ENCODE results near the gene SUPT6H. TPM values are rescaled to one million over a fixed set of nuclear protein-coding genes. Genes with fewer than 3 reads are reported as not detected.

SUPT6H gene
- polyA plus RNA-seq, 2 of the 4 experiments (the other 2 are of a cell fraction): 51.4 to 63.8 TPM

DNA sequence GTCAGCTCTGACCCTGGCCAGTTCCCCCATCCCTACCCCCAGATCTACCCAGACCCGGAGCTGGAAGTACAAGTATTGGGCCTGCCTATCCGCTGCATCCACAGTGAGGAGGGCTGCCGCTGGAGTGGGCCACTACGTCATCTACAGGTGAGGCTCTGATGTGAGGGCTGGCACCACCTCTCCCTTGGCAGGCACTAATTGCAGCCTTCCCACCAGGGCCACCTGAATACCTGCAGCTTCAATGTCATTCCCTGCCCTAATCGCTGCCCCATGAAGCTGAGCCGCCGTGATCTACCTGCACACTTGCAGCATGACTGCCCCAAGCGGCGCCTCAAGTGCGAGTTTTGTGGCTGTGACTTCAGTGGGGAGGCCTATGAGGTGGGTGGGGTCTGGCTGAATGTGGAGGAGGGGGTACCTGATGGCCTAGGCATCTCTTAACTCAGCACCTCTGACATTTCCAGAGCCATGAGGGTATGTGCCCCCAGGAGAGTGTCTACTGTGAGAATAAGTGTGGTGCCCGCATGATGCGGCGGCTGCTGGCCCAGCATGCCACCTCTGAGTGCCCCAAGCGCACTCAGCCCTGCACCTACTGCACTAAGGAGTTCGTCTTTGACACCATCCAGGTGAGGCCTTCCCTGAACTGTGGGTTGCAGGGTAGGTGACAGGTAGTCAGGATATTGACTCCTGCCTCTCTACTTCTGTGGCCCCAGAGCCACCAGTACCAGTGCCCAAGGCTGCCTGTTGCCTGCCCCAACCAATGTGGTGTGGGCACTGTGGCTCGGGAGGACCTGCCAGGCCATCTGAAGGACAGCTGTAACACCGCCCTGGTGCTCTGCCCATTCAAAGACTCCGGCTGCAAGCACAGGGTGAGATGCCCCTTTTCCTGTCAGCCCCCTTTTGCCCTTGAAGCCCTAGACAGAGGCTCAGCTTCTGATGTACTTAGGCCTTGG, 86.1 kb downstream of the SUPT6H start:
- 95% methylated on average over 18 of the region's 18 CpGs for WGBS (ENCODE audit: missing lambda C conversion rate)
- Histone ChIP-seq H3K9me3 (no peaks in the 10 kb centered on the region), H3K27ac (peak overlapping the region in 1 of 2 experiments; percentile 99; a peak in 3 of 6 replicates), H3K4me2 (no peak overlapping the region; the same call in 2 of the 3 replicates), H3K4me3 (no peak overlapping the region), H3K4me1 (peaks cover 51% of the 10 kb centered on the region)
- ChIA-PET POLR2A (interaction anchor here (1.4 to 12.2 kb wide), 2 partner anchors 21 to 28 kb away, joined by 3 to 369 read pairs; partner anchors contain the start of genes NEK8, RPL23A and TLCD1), CTCF (interaction anchor here (1.3 to 22.6 kb wide), 9 partner anchors 7 to 156 kb away, joined by 3 to 977 read pairs (median 14); partner anchors contain the start of genes DHRS13, FLOT2, NEK8 and RPL23A)
- TF ChIP-seq POLR2AphosphoS2 (conservative IDR thresholded peaks at IDR 0.05; ENCODE audit: low read length): peak; percentile 73; the same call in 1 of the 2 replicates
- TF ChIP-seq KDM1A (IDR thresholded peaks at IDR 0.05; ENCODE audit: low read depth): no peak
- ATAC-seq (no peak), FAIRE-seq (no peak), DNase-seq (ENCODE audit: low read depth in 1 of 2, low spot score in 1 of 2) (no peak)

DNA sequence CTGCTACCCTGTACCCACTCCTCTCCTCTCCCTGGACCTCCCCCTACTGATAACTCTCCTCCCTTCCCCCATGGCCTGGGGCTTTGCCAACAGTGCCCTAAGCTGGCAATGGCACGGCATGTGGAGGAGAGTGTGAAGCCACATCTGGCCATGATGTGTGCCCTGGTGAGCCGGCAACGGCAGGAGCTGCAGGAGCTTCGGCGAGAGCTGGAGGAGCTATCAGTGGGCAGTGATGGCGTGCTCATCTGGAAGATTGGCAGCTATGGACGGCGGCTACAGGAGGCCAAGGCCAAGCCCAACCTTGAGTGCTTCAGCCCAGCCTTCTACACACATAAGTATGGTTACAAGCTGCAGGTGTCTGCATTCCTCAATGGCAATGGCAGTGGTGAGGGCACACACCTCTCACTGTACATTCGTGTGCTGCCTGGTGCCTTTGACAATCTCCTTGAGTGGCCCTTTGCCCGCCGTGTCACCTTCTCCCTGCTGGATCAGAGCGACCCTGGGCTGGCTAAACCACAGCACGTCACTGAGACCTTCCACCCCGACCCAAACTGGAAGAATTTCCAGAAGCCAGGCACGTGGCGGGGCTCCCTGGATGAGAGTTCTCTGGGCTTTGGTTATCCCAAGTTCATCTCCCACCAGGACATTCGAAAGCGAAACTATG, 87.0 kb downstream of the SUPT6H start:
- CTCF ChIA-PET: interaction anchor here (0.7 to 22.6 kb wide), 21 partner anchors 8 to 210 kb away, joined by 3 to 977 read pairs (median 7); partner anchors contain the start of genes DHRS13, FLOT2, NEK8 and RPL23A
- H3K27ac ChIP-seq: peak overlapping the region in 1 of 2 experiments; percentile 99; a peak in 3 of 6 replicates
- FAIRE-seq (no peak), ATAC-seq (no peak), DNase-seq (ENCODE audit: low read depth in 1 of 2, low spot score in 1 of 2) (peak in 1 of 2 experiments; percentile 41)
- no peak for TF ChIP-seq HOXA7 (CRISPR knock-in tag; IDR thresholded peaks at IDR 0.05)
- no peak for TF ChIP-seq BCL3 (IDR thresholded peaks at IDR 0.05)
- no peak for TF ChIP-seq TFCP2L1 (CRISPR knock-in tag; IDR thresholded peaks at IDR 0.05)
- H3K9me3 ChIP-seq: no peaks in the 10 kb centered on the region
- 85% methylated on average over 18 of the region's 18 CpGs for WGBS (ENCODE audit: missing lambda C conversion rate)
- POLR2A ChIA-PET: interaction anchor here (1.4 to 12.2 kb wide), 2 partner anchors 22 to 29 kb away, joined by 3 to 369 read pairs; partner anchors contain the start of genes NEK8, RPL23A and TLCD1
- H3K4me1 ChIP-seq: peaks cover 51% of the 10 kb centered on the region
- no peak overlapping the region for H3K4me3 ChIP-seq
- H3K4me2 ChIP-seq: no peak overlapping the region

DNA sequence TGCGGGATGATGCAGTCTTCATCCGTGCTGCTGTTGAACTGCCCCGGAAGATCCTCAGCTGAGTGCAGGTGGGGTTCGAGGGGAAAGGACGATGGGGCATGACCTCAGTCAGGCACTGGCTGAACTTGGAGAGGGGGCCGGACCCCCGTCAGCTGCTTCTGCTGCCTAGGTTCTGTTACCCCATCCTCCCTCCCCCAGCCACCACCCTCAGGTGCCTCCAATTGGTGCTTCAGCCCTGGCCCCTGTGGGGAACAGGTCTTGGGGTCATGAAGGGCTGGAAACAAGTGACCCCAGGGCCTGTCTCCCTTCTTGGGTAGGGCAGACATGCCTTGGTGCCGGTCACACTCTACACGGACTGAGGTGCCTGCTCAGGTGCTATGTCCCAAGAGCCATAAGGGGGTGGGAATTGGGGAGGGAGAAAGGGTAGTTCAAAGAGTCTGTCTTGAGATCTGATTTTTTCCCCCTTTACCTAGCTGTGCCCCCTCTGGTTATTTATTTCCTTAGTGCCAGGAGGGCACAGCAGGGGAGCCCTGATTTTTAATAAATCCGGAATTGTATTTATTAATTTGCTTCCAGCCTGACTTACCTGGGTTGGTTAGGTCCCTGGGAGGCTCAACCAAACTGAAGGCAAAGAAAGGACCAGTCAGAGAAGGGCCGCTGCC, 87.6 kb downstream of the SUPT6H start:
- whole genome bisulfite sequencing (ENCODE audit: missing lambda C conversion rate): 56% methylated on average over 11 of the region's 11 CpGs
- Histone ChIP-seq H3K4me2 (peak overlapping the region; percentile 28; the same call in 2 of the 3 replicates), H3K27ac (peak overlapping the region; percentile 10 to 15; a peak in 3 of 6 replicates), H3K9me3 (no peaks in the 10 kb centered on the region), H3K4me1 (peaks cover 51% of the 10 kb centered on the region), H3K4me3 (no peak overlapping the region)
- TF ChIP-seq EP300 (IDR thresholded peaks at IDR 0.05) (no peak), REST (IDR thresholded peaks at IDR 0.05) (peak; percentile 9; the same call in 1 of the 2 replicates), FOSL2 (IDR thresholded peaks at IDR 0.05) (no peak), FOSL2 (CRISPR knock-in tag; IDR thresholded peaks at IDR 0.05) (no peak), TP53 (CRISPR knock-in tag; IDR thresholded peaks at IDR 0.05) (peak; percentile 76; the same call in 1 of the 2 replicates), RCOR1 (IDR thresholded peaks at IDR 0.05; ENCODE audit: low read depth, low read length) (no peak)
- CTCF ChIA-PET: interaction anchor here (0.6 to 22.6 kb wide), 47 partner anchors 9 to 209 kb away, joined by 3 to 977 read pairs (median 5); partner anchors contain the start of genes DHRS13, FLOT2, NEK8 and PROCA1
- FAIRE-seq (no peak), ATAC-seq (peak in 1 of 2 experiments; percentile 0; a peak in 3 of 6 replicates), DNase-seq (ENCODE audit: low read depth in 1 of 2, low spot score in 1 of 2) (no peak)
- POLR2A ChIA-PET: interaction anchor here (0.6 to 12.2 kb wide), 6 partner anchors 23 to 201 kb away, joined by 3 to 369 read pairs (median 4); partner anchors contain the start of genes NEK8, RPL23A and TLCD1

Measured in A549 (cell line).